ENCODE data around the gene LRP6. TPM values are rescaled to one million over a fixed set of nuclear protein-coding genes. Genes with fewer than 3 reads are reported as not detected.
A peak's percentile ranks its signal among the peaks of the same experiment; 100 is the strongest.

Gene LRP6
- total RNA-seq, 4 donors from 2014 or later: 11.7 to 102 (median 58.9) TPM

GRCh38 chr12:12240662-12241340, 26.0 kb downstream of the LRP6 start:
- Histone ChIP-seq H3K27me3 (no peaks in the 10 kb centered on the region), H3K9me3 (no peaks in the 10 kb centered on the region), H3K4me3 (no peak overlapping the region), H3K36me3 (no peaks in the 10 kb centered on the region), H3K27ac (peak overlapping the region in 2 of 4 donors; percentile 9 to 19), H3K4me1 (peaks cover 0 to 7% (median 0%) of the 10 kb centered on the region in 4 donors)
- in situ Hi-C loops (cut with MboI; ENCODE audit: low pct_ligation_motif_present in 1 of 4, low pct_unique_long_range_greater_than_20kb in 1 of 4, low sequenced_read_pairs in 3 of 4) (no loop called here), intact Hi-C loops (cut with DNase I; ENCODE audit: low total_unique reads) (no loop called here)
- DNase-seq: no peak
- TF ChIP-seq CTCF (IDR thresholded peaks at IDR 0.05) (no peak), EP300 (IDR thresholded peaks at IDR 0.05; ENCODE audit: low read depth) (no peak), POLR2A (IDR thresholded peaks at IDR 0.05) (no peak), POLR2AphosphoS5 (IDR thresholded peaks at IDR 0.05) (no peak)
- WGBS, 2 donors (ENCODE audit: low coverage in 1 of 2): 48 to 52% methylated on average over 4 to 5 of the region's 5 CpGs

GRCh38 chr12:12239127-12239526, 27.7 kb downstream of the LRP6 start:
- peaks cover 0 to 7% (median 0%) of the 10 kb centered on the region in 4 donors for H3K4me1 ChIP-seq
- no peak for TF ChIP-seq POLR2AphosphoS5 (IDR thresholded peaks at IDR 0.05)
- no peak for TF ChIP-seq POLR2A (IDR thresholded peaks at IDR 0.05)
- TF ChIP-seq EP300 (IDR thresholded peaks at IDR 0.05; ENCODE audit: low read depth): no peak
- TF ChIP-seq CTCF (IDR thresholded peaks at IDR 0.05): no peak
- no peak overlapping the region for H3K4me3 ChIP-seq
- H3K27ac ChIP-seq: peak overlapping the region in 2 of 4 donors; percentile 0 to 5
- H3K9me3 ChIP-seq: no peaks in the 10 kb centered on the region
- intact Hi-C loops (cut with DNase I; ENCODE audit: low total_unique reads) (no loop called here), in situ Hi-C loops (cut with MboI; ENCODE audit: low pct_ligation_motif_present in 1 of 4, low pct_unique_long_range_greater_than_20kb in 1 of 4, low sequenced_read_pairs in 3 of 4) (no loop called here)
- no peaks in the 10 kb centered on the region for H3K27me3 ChIP-seq
- WGBS, 2 donors (ENCODE audit: low coverage in 1 of 2): 63 to 71% methylated on average over 2 of the region's 2 CpGs
- no peak for DNase-seq
- H3K36me3 ChIP-seq: no peaks in the 10 kb centered on the region

GRCh38 chr12:12238605-12239004, 28.2 kb downstream of the LRP6 start:
- intact Hi-C loops (cut with DNase I; ENCODE audit: low total_unique reads): no loop called here
- Histone ChIP-seq H3K9me3 (no peaks in the 10 kb centered on the region), H3K27ac (peak overlapping the region in 2 of 4 donors; percentile 0 to 5), H3K4me1 (peaks cover 0 to 7% (median 0%) of the 10 kb centered on the region in 4 donors), H3K36me3 (no peaks in the 10 kb centered on the region), H3K4me3 (no peak overlapping the region), H3K27me3 (no peaks in the 10 kb centered on the region)
- no peak for DNase-seq
- in situ Hi-C loops (cut with MboI; ENCODE audit: low pct_ligation_motif_present in 1 of 4, low pct_unique_long_range_greater_than_20kb in 1 of 4, low sequenced_read_pairs in 3 of 4): no loop called here
- WGBS, 2 donors (ENCODE audit: low coverage in 1 of 2): 82 to 91% methylated on average over 4 of the region's 4 CpGs
- TF ChIP-seq EP300 (IDR thresholded peaks at IDR 0.05; ENCODE audit: low read depth) (no peak), POLR2AphosphoS5 (IDR thresholded peaks at IDR 0.05) (no peak), CTCF (IDR thresholded peaks at IDR 0.05) (no peak), POLR2A (IDR thresholded peaks at IDR 0.05) (no peak)

- Histone ChIP-seq H3K27me3 (no peaks in the 10 kb centered on the region), H3K4me3 (no peak overlapping the region), H3K9me3 (no peaks in the 10 kb centered on the region), H3K4me1 (peaks cover 0 to 7% (median 0%) of the 10 kb centered on the region in 4 donors), H3K36me3 (no peaks in the 10 kb centered on the region), H3K27ac (no peak overlapping the region)
- TF ChIP-seq POLR2AphosphoS5 (IDR thresholded peaks at IDR 0.05) (no peak), EP300 (IDR thresholded peaks at IDR 0.05; ENCODE audit: low read depth) (no peak), CTCF (IDR thresholded peaks at IDR 0.05) (no peak), POLR2A (IDR thresholded peaks at IDR 0.05) (no peak)
- no peak for DNase-seq
- in situ Hi-C loops (cut with MboI; ENCODE audit: low pct_ligation_motif_present in 1 of 4, low pct_unique_long_range_greater_than_20kb in 1 of 4, low sequenced_read_pairs in 3 of 4): no loop called here
- intact Hi-C loops (cut with DNase I; ENCODE audit: low total_unique reads): no loop called here
These were observed 29.9 kb downstream of the LRP6 start for GRCh38 chr12:12236896-12237295.

Measured in transverse colon (tissue), 4 donors.